Ovary (tissue), 3 donors: ENCODE measurements around the gene THBS4.

Experiments used
- EP300 ChIP-seq: sonication (generic); formaldehyde crosslinking; IDR thresholded peaks from one replicate; pipeline ENCODE4 v1.6.1; 2017; ENCODE audit warnings: antibody characterized with exemption
- TF ChIP-seq, protein P1 (sequence below), 3 donors: fragments of 450-650 bp in 2 of 3; fragments of 200-600 bp in 1 of 3; IDR thresholded peaks; one replicate each; pipeline versions ENCODE4 v1.5.1 to v1.8.0; 2016 to 2022; ENCODE audit warnings: antibody characterized with exemption in 3 of 3, mild to moderate bottlenecking in 1 of 3
- donor health status: DM: no; HTN: no; CAD: no.

DNA sequence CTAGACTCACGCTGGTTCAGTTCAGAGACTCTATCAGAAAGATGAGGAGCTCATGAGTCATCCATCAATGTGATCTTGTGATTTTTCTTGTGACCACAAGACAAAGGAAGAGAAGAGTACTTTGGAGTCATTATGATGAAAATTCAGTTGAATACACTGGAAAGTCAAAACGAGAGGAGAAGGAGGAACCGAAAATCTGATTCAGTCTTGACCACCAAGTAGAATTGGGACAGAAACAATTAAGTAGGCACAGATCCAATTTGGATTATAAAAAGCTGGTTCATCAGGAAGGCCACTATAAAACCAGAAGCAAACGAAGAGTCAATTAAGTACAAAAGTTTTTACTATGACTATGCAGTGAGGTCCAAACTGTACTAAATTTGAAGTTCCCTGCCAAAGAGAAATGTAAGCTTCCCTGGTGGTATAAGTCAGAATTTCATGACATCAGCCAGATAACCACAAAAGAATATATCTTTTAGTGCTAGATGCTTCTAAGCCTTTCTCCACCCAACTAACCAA lies 90.9 kb downstream of the THBS4 start:
- TF ChIP-seq, protein P1, sequence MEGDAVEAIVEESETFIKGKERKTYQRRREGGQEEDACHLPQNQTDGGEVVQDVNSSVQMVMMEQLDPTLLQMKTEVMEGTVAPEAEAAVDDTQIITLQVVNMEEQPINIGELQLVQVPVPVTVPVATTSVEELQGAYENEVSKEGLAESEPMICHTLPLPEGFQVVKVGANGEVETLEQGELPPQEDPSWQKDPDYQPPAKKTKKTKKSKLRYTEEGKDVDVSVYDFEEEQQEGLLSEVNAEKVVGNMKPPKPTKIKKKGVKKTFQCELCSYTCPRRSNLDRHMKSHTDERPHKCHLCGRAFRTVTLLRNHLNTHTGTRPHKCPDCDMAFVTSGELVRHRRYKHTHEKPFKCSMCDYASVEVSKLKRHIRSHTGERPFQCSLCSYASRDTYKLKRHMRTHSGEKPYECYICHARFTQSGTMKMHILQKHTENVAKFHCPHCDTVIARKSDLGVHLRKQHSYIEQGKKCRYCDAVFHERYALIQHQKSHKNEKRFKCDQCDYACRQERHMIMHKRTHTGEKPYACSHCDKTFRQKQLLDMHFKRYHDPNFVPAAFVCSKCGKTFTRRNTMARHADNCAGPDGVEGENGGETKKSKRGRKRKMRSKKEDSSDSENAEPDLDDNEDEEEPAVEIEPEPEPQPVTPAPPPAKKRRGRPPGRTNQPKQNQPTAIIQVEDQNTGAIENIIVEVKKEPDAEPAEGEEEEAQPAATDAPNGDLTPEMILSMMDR (IDR thresholded peaks at IDR 0.05), result no peak
- no peak for TF ChIP-seq EP300
